Measurements from ENCODE around the gene SSH2. TPM values are rescaled to one million over a fixed set of nuclear protein-coding genes. Genes with fewer than 3 reads are reported as not detected.
A peak's percentile ranks its signal among the peaks of the same experiment; 100 is the strongest.

The SSH2 gene
- total RNA-seq, 2 donors from 2014 or later, result 41.4 to 46.8 TPM

GRCh38 chr17:29593591-29594518 lies 336.2 kb downstream of the SSH2 start:
- H3K9me3 Mint-ChIP-seq, result no peaks in the 10 kb centered on the region
- H3K27me3 Mint-ChIP-seq (ENCODE audit: low read depth), result no peaks in the 10 kb centered on the region
- H3K36me3 Mint-ChIP-seq (ENCODE audit: insufficient read depth in 2 of 2), result no peaks in the 10 kb centered on the region
- no peak overlapping the region for H3K27ac Mint-ChIP-seq
- H3K4me3 Mint-ChIP-seq, result peak overlapping the region; percentile 79 to 85
- DNase-seq (peak in 1 of 2 donors; percentile 60), ATAC-seq (replicated peaks in 1 of 2) (no peak)
- H3K4me1 Mint-ChIP-seq (ENCODE audit: low read depth), result peaks cover 45% of the 10 kb centered on the region

DNA sequence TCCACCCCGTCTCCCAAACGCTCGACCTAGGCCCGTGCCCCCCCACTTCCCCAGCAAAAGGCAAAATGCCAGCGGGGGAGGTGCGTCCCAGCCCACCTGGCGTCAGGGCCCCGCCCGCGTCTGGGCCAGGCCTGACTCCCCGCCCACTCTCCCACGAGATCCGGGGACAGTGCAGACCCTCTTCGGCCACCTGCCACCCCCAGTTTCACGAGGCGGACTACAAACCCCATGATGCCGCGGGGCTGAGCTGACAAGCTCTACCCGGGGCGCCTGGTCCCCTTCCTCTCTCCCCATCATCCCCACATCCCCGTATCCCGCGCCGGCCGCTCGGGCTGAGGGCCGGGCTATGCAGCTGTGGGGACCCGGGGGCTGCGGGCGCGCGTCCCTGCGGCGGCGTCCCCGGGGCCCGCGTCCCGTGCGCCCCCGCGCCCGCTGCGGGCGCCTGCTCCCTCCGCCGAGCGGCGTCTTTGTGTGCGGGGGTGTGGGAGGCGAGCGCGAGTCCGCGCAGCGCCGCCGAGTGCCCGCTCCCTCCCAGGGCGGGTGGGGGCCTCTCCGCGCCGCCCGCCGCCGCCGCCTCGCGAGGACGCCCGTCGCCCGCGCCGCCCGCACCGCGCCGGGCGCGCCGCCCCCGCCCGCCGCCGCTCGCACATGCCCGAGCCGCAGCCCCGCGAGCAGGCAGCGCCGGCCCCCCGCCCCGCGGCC lies 337.0 kb downstream of the SSH2 start, which contains the start of gene ANKRD13B:
ANKRD13B (plus strand) TSS at position 283 of the 702 bp plus-strand sequence. CDS start 490 bp downstream, outside the sequence.
- H3K4me3 Mint-ChIP-seq, result peak within 1 kb of the TSS; percentile 89 to 95
- no peak within 1 kb of the TSS for H3K27ac Mint-ChIP-seq
- H3K4me1 Mint-ChIP-seq (ENCODE audit: low read depth), result peaks cover 48% of the 10 kb centered on the region
- no peaks in the 10 kb centered on the region for H3K9me3 Mint-ChIP-seq
- ATAC-seq (replicated peaks in 1 of 2), result peak; percentile 11 to 12
- H3K36me3 Mint-ChIP-seq (ENCODE audit: insufficient read depth in 2 of 2), result no peaks in the 10 kb centered on the region
- no peaks in the 10 kb centered on the region for H3K27me3 Mint-ChIP-seq (ENCODE audit: low read depth)
- DNase-seq, result peak; percentile 56 to 62

GRCh38 chr17:29591737-29592608 lies 338.1 kb downstream of the SSH2 start:
- H3K4me3 Mint-ChIP-seq, result peak overlapping the region; percentile 89 to 95
- peak; percentile 88 to 91 for DNase-seq
- no peaks in the 10 kb centered on the region for H3K9me3 Mint-ChIP-seq
- H3K36me3 Mint-ChIP-seq (ENCODE audit: insufficient read depth in 2 of 2), result no peaks in the 10 kb centered on the region
- peaks cover 58% of the 10 kb centered on the region for H3K4me1 Mint-ChIP-seq (ENCODE audit: low read depth)
- peak; percentile 47 to 48 for ATAC-seq (replicated peaks in 1 of 2)
- no peaks in the 10 kb centered on the region for H3K27me3 Mint-ChIP-seq (ENCODE audit: low read depth)
- H3K27ac Mint-ChIP-seq, result no peak overlapping the region

DNA sequence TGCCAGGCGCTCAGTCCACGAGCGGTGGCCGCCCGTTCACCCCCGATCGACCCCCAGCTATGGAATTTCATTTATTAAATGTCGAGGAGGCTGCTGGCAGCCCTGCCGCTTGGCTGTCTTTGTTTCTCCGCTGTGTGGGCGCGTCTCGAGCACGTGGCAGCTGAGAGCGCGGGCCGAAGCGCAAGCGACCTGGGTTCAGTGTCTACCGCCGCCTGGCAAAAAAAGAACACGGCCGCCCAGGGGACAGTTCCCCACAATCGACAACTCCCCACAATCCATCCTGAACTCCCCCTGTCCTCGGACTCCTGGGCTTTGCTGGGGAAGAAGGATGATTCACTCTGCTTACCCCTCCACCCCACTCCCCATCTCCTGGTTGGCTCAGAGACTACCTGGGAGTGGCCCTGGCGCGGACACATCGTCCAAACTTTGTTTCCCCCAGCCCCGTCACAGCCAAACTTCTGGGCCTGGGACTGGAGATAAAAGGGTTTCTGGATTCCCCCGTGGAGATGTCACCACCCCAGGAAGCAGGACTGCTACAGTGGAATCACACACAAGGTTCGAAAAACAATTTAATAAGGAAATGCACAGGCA lies 338.8 kb downstream of the SSH2 start:
- peak in 1 of 2 donors; percentile 17 for ATAC-seq (replicated peaks in 1 of 2)
- DNase-seq, result peak; percentile 48 to 62
- peak overlapping the region; percentile 89 to 95 for H3K4me3 Mint-ChIP-seq
- H3K27me3 Mint-ChIP-seq (ENCODE audit: low read depth), result no peaks in the 10 kb centered on the region
- no peak overlapping the region for H3K27ac Mint-ChIP-seq
- no peaks in the 10 kb centered on the region for H3K36me3 Mint-ChIP-seq (ENCODE audit: insufficient read depth in 2 of 2)
- H3K9me3 Mint-ChIP-seq, result no peaks in the 10 kb centered on the region
- H3K4me1 Mint-ChIP-seq (ENCODE audit: low read depth), result peaks cover 65% of the 10 kb centered on the region

GRCh38 chr17:29590411-29591145 lies 339.4 kb downstream of the SSH2 start:
- ATAC-seq (replicated peaks in 1 of 2), result peak in 1 of 2 donors; percentile 2
- H3K27ac Mint-ChIP-seq, result no peak overlapping the region

DNA sequence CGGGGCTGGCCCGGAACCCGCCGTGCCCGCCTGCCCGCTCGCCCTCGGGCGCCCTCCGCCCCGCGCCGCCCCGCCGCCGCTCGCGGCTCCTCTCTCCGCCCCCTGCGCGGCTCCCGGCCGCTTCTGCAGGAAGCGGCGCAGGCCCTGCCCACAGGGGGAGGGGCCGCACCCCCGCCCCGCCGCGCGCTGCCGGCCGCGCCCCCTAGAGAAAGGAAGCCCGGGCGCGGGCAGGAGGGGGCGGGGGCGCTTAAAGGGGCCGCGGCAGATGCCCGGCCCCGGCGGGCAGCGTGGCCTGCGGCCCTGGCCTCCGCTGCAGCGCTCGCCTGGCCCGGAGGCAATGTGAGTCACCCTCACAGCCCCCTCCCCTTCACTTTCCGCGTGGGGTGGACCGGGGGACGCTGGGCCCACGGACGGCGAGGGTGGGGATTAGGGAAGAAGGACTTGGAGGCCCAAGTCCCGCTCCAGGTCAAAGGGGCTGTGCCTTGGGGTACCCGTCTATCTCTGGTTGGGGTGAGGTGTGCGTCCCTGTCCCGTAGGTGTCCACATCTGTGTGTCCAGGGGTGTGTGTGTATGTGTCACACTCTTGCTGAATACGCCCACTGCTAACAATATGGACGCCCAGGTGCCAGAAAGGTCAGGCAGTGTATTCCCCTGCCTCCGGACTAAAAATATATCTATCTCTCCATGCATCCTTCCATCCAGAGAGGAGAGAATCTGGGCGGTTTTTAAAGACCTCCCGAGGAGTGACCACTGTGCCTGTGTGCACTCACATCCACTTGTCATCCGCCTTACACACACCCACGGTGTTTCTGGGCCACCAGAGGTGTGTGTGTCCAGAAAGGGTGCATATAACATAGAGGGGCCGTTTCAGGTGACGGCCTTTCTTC lies 340.3 kb downstream of the SSH2 start, which contains the start of gene GIT1:
GIT1 (minus strand) TSS at position 125 of the 887 bp plus-strand sequence. CDS start 270 bp downstream, outside the sequence.
- H3K9me3 Mint-ChIP-seq, result no peaks in the 10 kb centered on the region
- peaks cover 76% of the 10 kb centered on the region for H3K4me1 Mint-ChIP-seq (ENCODE audit: low read depth)
- no peaks in the 10 kb centered on the region for H3K36me3 Mint-ChIP-seq (ENCODE audit: insufficient read depth in 2 of 2)
- H3K27ac Mint-ChIP-seq, result peak within 1 kb of the TSS; percentile 83
- no peaks in the 10 kb centered on the region for H3K27me3 Mint-ChIP-seq (ENCODE audit: low read depth)
- DNase-seq (peak; percentile 88 to 92), ATAC-seq (replicated peaks in 1 of 2) (peak; percentile 74 to 77)
- peak within 1 kb of the TSS; percentile 96 for H3K4me3 Mint-ChIP-seq

More at GRCh38 chr17:29590411-29591145, 339.4 kb downstream of the SSH2 start:
- no peaks in the 10 kb centered on the region for H3K9me3 Mint-ChIP-seq
- no peaks in the 10 kb centered on the region for H3K27me3 Mint-ChIP-seq (ENCODE audit: low read depth)
- peak overlapping the region; percentile 89 to 95 for H3K4me3 Mint-ChIP-seq
- H3K36me3 Mint-ChIP-seq (ENCODE audit: insufficient read depth in 2 of 2), result no peaks in the 10 kb centered on the region
- no peak for DNase-seq
- H3K4me1 Mint-ChIP-seq (ENCODE audit: low read depth), result peaks cover 72% of the 10 kb centered on the region

DNA sequence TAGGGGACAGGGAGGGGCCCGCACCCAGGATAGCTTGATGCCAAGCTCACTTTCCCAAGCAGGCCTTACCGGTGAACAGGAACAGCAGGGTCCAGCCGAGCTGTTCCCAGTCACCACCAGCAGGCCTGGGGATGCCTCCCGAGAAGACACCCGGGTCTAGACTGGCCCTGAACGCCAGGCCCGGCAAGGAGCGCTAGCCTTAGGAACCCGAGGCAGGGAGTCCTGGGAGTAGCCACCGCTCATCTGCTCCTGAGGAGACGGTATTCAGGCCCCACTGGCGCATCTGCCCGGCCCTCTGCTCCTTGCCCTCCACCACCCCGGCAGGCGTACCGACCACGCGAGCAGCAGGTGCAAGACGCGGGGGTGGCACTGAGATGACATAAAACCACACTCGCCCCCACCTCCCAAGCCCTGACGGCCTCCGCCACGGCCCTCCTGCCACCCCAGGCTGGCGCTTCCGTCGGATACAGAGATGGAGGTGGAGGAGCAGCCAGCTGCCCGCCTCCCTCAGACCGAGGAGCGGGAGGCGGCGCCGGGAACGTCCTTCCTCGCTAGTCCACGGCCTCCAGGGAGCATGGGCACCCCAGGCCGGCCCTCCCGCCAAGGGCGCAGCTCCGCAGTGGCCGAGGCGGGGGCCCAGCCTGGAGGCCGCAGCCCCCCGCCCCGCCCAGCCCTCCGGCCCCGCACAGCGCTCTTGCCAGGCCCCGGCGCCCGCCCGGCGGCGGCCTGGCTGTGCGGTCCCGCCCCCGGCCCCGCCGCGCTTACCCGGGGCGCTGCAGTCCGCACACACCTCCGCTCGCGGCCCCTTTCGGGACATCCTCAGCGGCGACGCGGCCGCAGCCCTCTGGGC lies 341.2 kb downstream of the SSH2 start:
- peaks cover 77% of the 10 kb centered on the region for H3K4me1 Mint-ChIP-seq (ENCODE audit: low read depth)
- DNase-seq (peak; percentile 60 to 69), ATAC-seq (replicated peaks in 1 of 2) (peak; percentile 16 to 27)
- H3K27me3 Mint-ChIP-seq (ENCODE audit: low read depth), result no peaks in the 10 kb centered on the region
- H3K27ac Mint-ChIP-seq, result peak overlapping the region; percentile 55
- peaks cover 0 to under 1% of the 10 kb centered on the region in 2 donors for H3K36me3 Mint-ChIP-seq (ENCODE audit: insufficient read depth in 2 of 2)
- H3K4me3 Mint-ChIP-seq, result peak overlapping the region; percentile 96
- no peaks in the 10 kb centered on the region for H3K9me3 Mint-ChIP-seq

DNA sequence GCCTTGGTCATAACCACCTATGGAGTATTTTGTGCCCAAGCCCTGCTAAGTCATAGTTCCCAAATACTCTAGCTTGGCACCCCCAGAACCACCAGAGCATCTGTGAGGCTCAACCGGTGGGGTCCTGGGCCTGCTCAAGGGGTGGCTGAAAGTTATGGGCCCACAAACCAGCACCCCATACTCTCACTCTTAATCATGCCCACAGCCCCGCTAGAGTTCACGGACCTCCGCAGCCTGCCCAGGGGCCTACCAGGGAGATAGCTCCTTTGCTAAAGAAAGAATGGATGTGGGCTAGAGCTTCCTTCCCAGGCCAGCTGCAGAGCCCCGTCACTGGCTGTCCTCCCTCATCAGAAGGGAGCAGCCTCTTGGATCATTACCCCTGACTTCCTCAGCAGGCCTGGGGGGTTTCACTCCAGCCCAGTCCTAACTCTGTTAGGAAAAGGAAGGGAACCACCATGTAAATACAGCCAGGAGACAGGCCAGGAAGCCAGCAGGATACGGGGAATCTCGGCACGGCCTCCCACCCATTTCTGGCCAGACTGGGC lies 341.9 kb downstream of the SSH2 start:
- peak overlapping the region; percentile 55 for H3K27ac Mint-ChIP-seq
- H3K4me1 Mint-ChIP-seq (ENCODE audit: low read depth), result peaks cover 77% of the 10 kb centered on the region
- ATAC-seq (replicated peaks in 1 of 2) (no peak), DNase-seq (peak in 1 of 2 donors; percentile 38)
- H3K4me3 Mint-ChIP-seq, result peak overlapping the region; percentile 96
- H3K9me3 Mint-ChIP-seq, result no peaks in the 10 kb centered on the region
- H3K27me3 Mint-ChIP-seq (ENCODE audit: low read depth), result no peaks in the 10 kb centered on the region
- H3K36me3 Mint-ChIP-seq (ENCODE audit: insufficient read depth in 2 of 2), result peaks cover 4% of the 10 kb centered on the region in 2 donors

DNA sequence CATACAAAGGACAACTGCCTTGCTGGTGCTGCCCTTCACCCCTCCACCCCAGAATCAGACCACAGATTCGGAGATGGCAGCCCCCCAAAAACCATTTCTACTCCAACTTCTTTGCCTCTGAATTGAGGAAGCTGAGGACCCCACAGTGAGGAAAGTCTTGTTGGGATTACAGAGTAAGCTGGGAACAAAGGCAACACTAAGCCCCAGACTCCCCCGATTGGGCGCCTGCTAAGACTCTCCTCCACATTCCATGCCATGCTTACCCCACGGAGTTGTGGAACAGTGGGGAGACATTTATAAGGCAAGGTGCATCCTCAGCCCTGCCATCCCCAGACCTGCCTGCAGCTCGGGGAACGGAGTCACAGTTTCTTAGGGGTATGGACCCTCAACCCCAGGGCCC lies 342.4 kb downstream of the SSH2 start:
- Mint-ChIP-seq H3K27ac (no peak overlapping the region), H3K4me1 (ENCODE audit: low read depth) (peaks cover 74% of the 10 kb centered on the region), H3K36me3 (ENCODE audit: insufficient read depth in 2 of 2) (peaks cover 6 to 7% of the 10 kb centered on the region in 2 donors), H3K4me3 (peak overlapping the region; percentile 96), H3K27me3 (ENCODE audit: low read depth) (no peaks in the 10 kb centered on the region), H3K9me3 (no peaks in the 10 kb centered on the region)
- no peak for DNase-seq
- ATAC-seq (replicated peaks in 1 of 2), result no peak

Data from activated T-cell treated with anti-CD3 and anti-CD28 coated beads, Interleukin-2, amount 50 U/mL, for 72 hours (primary cell).